Activated B cell treated with CpG ODN at 0.5 μM for 24 hours (primary cell): ENCODE results near the gene IFFO2. TPM values are rescaled to one million over a fixed set of nuclear protein-coding genes. Genes with fewer than 3 reads are reported as not detected.

ENCODE experiments used
- ATAC-seq: fragments of 200-7000 bp; cut with Tn5 transposase; one replicate; pipeline ENCODE4 v1.10.0; 2021; ENCODE audit warnings: low read depth, mild to moderate bottlenecking, moderate library complexity
- CTCF ChIA-PET: fragments of 350-600 bp; sonication (Branson Sonifier 250); formaldehyde crosslinking; loops from one replicate; lab custom pipeline; 2021; ENCODE audit warnings: antibody characterized with exemption; lab: Charles Lee
- POLR2A ChIA-PET: fragments of 350-600 bp; sonication (Branson Sonifier 250); formaldehyde crosslinking; loops from one replicate; lab custom pipeline; 2021; ENCODE audit warnings: antibody characterized with exemption; lab: Charles Lee
- DNase-seq: peaks from one replicate; pipeline ENCODE4 v3.0.0; 2022
- H3K27ac Mint-ChIP-seq: one replicate; pipeline ENCODE4 v1.8.0; 2020; ENCODE audit warnings: mixed read lengths
- H3K27me3 Mint-ChIP-seq: one replicate; pipeline ENCODE4 v1.8.0; 2021; ENCODE audit warnings: mixed read lengths
- H3K36me3 Mint-ChIP-seq: one replicate; pipeline ENCODE4 v1.8.0; 2021; ENCODE audit warnings: low read depth, mixed read lengths
- H3K4me1 Mint-ChIP-seq: one replicate; pipeline ENCODE4 v1.8.0; 2021; ENCODE audit warnings: mixed read lengths
- H3K4me3 Mint-ChIP-seq: one replicate; pipeline ENCODE4 v1.8.0; 2020; ENCODE audit warnings: mild to moderate bottlenecking, mixed read lengths
- H3K9me3 Mint-ChIP-seq: one replicate; pipeline ENCODE4 v1.8.0; 2020; ENCODE audit warnings: mixed read lengths
- intact Hi-C: fragments of 100-400 bp; cut with micrococcal nuclease; formaldehyde crosslinking; loops from one replicate; pipeline ENCODE4 v1.15.1; 2024
- total RNA-seq: library from RNA; stranded (reverse); gene quantifications from 2 replicates; pipeline ENCODE4 v1.2.3, GENCODE V29; 2022
- TF ChIP-seq, protein P1 (sequence below): fragments of 200-600 bp; IDR thresholded peaks from one replicate; pipeline ENCODE4 v1.8.0; 2022; ENCODE audit warnings: antibody characterized with exemption, mild to moderate bottlenecking

The IFFO2 gene
- total RNA-seq, 1 donor from 2014 or later, result 13.0 TPM

DNA sequence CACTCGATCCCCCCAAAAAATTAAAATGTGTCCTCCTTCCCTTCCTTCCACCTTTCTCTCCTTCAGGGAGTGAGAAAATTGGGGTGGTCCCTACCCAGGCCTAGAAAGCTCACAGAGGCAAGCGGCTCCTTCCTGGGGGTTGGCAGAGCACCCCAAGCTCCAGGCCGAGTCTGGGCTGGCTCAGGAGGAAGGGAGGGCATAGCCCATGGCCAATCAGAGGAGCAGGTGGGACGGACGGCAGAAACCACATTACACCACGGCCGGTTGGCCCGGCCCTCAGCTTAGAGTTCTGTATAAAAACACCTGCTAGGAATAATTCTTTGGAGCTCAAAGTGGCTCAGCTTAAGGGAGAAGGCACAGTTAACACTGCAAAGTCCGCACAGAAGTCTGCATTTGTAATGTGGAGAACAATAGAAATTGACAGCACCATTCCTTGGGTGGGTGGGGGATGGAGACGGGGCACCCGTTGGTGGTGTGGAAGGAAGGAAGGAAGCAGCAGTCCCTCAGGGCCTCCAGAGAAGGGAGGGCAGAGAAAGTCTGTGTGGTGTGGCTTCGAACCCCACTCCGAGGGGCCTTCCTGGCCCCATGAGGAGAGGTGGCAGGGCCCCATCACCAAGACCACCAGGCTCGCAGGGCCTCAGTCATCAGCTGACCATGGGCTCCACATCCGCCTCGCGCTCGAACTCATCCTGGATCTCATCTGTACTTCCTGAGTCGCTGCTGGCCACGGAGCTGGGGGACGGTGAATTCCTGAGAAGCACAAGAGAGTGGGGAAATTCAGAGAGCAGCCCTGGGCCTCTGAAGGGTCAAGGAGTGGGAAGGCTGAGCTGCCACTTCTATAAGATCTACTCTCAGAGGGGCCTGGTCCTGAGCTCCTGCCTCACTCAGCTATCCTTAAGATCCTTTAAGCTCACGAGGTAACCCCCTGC lies 48.3 kb downstream of the IFFO2 start:
- Mint-ChIP-seq H3K36me3 (peaks cover 45% of the 10 kb centered on the region), H3K4me1 (peaks cover 35% of the 10 kb centered on the region), H3K9me3 (no peaks in the 10 kb centered on the region), H3K27me3 (no peaks in the 10 kb centered on the region), H3K27ac (peak overlapping the region; percentile 83), H3K4me3 (peak overlapping the region; percentile 70)
- TF ChIP-seq, protein P1, sequence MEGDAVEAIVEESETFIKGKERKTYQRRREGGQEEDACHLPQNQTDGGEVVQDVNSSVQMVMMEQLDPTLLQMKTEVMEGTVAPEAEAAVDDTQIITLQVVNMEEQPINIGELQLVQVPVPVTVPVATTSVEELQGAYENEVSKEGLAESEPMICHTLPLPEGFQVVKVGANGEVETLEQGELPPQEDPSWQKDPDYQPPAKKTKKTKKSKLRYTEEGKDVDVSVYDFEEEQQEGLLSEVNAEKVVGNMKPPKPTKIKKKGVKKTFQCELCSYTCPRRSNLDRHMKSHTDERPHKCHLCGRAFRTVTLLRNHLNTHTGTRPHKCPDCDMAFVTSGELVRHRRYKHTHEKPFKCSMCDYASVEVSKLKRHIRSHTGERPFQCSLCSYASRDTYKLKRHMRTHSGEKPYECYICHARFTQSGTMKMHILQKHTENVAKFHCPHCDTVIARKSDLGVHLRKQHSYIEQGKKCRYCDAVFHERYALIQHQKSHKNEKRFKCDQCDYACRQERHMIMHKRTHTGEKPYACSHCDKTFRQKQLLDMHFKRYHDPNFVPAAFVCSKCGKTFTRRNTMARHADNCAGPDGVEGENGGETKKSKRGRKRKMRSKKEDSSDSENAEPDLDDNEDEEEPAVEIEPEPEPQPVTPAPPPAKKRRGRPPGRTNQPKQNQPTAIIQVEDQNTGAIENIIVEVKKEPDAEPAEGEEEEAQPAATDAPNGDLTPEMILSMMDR, result no peak
- intact Hi-C loops, result loop anchor here (1.0 to 10.0 kb wide), 8 partner anchors 18 to 407 kb away; partner anchors contain the start of genes AKR7A2, IFFO2 and SLC66A1
- ChIA-PET CTCF (interaction anchor here (0.5 to 11.7 kb wide), 19 partner anchors 13 to 266 kb away, joined by 3 to 216 read pairs (median 5); partner anchors contain the start of gene IFFO2), POLR2A (interaction anchor here (1.0 to 2.9 kb wide), 5 partner anchors 20 to 64 kb away, joined by 3 to 11 read pairs (median 9); partner anchors contain the start of gene IFFO2)
- DNase-seq (no peak), ATAC-seq (peak; percentile 69)

DNA sequence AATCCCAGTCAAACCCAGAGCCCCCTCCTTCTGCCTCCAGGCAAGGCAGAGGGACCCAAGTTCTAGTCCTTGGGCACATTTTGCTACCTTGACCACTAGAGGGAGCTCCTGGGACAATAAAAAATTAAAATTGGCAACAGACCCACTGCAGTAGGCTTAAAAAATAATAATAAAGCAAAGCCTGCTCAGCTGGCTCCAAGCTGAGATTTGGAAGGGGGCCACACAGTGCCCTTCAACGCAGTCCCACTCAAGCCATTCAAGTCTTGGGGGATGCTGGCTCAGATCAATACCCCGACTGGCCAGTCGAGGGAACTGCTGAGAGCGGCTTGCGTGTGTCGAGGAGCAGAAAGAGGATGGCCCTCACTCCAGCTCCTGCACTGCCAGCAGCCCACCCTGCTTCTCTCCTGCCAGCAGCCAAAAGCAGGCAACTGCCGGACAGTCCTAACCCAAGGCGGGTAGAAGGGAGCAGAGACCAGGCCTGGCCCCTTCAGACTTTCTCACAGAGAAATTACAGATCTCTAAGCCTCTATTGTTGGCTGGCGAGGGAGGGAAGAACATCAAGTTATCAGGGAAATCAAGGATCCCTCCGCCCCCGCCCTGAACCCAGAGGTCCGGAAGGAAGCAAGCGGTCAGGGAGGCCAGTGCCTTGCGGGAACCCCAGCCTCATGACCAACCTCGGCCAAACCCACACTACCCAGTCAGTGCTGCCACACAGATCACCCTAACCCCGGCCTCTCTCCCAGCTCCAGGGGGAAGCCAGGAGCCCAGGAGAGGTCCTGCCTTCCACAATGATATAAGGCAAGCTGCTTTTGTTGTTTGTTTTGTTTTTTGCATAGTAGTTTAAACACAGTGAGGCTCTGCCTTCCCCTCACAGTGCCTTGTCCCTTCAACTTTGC lies 49.2 kb downstream of the IFFO2 start:
- Mint-ChIP-seq H3K27ac (peak overlapping the region; percentile 83), H3K36me3 (peaks cover 41% of the 10 kb centered on the region), H3K9me3 (no peaks in the 10 kb centered on the region)

DNA sequence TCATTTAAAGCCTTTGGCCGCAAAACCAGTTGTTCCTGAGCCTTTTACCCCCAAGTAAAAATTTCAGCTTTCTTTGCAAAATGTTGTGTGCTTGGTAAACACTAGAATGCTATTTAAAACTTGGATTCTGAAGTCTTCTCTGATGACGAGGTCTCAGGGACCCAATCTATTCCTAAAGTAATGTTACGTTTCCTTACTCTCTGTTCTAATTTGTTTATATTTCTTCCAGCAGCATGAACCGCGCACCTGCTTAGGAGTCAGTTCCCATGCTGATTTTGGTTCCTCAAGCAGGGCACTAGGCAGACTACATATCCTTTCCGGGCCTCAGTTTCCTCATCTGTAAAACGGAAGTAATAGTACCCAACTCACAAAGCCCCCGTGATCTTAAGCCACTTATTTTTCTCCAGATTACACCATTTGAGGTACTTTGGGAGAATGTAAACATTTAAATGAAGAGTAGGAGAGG lies 53.2 kb downstream of the IFFO2 start:
- Mint-ChIP-seq H3K27me3 (no peaks in the 10 kb centered on the region), H3K4me3 (peak overlapping the region; percentile 95), H3K9me3 (no peaks in the 10 kb centered on the region), H3K27ac (peak overlapping the region; percentile 99), H3K4me1 (peaks cover 32% of the 10 kb centered on the region), H3K36me3 (peaks cover 11% of the 10 kb centered on the region)
- ATAC-seq (no peak), DNase-seq (no peak)
- ChIA-PET POLR2A (interaction anchor here (0.6 to 2.0 kb wide), 10 partner anchors 10 to 479 kb away, joined by 3 to 16 read pairs (median 6); partner anchors contain the start of gene IFFO2), CTCF (interaction anchor here (1.1 to 9.2 kb wide), 6 partner anchors 9 to 65 kb away, joined by 3 to 216 read pairs (median 10); partner anchors contain the start of gene IFFO2)
- intact Hi-C loops, result loop anchor here (10.0 kb wide), 1 partner anchor 411 kb away; the partner anchor contains the start of genes AKR7A2 and SLC66A1
- TF ChIP-seq, protein P1, result no peak

More for the DNA sequence above, 49.2 kb downstream of the IFFO2 start:
- H3K4me1 Mint-ChIP-seq, result peaks cover 37% of the 10 kb centered on the region
- no peak for ATAC-seq
- no peaks in the 10 kb centered on the region for H3K27me3 Mint-ChIP-seq
- TF ChIP-seq, protein P1, result peak; percentile 77
- peak; percentile 45 for DNase-seq
- ChIA-PET POLR2A (interaction anchor here (0.9 to 2.9 kb wide), 7 partner anchors 21 to 68 kb away, joined by 3 to 11 read pairs (median 4); partner anchors contain the start of gene IFFO2), CTCF (interaction anchor here (0.6 to 11.7 kb wide), 25 partner anchors 9 to 209 kb away, joined by 3 to 216 read pairs (median 5); partner anchors contain the start of gene IFFO2)
- H3K4me3 Mint-ChIP-seq, result peak overlapping the region; percentile 70
- intact Hi-C loops, result loop anchor here (1.0 to 10.0 kb wide), 7 partner anchors 23 to 408 kb away; partner anchors contain the start of genes AKR7A2, IFFO2 and SLC66A1

DNA sequence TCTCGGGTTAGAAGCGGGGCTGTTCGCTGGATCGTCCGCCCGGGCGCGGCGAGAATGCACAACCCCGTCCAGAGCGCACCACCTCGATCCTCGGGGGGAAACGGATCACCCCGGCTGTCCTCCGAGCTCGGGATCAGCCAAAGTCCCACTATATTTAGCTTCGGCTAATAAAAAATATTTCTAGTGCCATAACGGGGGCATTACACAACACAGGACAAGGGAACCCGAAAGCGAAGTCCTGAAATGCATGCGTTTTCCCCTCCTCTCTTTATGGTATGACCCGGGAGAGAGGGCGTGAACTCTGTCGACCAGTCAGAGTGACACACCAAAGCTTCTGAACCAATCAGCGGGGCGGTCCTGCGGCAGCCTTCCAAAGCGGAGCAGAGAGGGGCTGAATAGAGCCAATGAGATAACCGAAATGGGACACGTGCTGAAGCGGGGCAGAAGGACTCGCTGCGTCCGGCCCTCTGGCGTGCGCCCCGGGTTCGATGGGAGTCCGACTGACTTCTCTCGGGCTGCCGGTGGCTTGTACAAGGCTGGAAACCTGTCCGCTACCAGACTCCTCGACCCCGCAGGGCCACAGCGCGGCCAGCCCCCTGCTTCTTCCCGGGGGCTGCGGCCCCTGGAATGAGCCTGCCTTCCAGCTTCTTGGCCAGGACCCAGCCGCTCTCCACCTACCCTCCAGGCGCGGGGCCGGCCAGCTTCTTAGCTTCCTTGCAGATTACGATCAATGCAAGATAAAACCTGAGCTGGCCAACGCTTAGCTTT lies 53.8 kb downstream of the IFFO2 start, which contains the start of gene ALDH4A1:
Gene ALDH4A1, minus strand, starts transcription at position 33 of the 768 bp plus-strand sequence. Its CDS starts 32 bp downstream, at position 1.
- intact Hi-C loops, result loop anchor here (1.0 to 10.0 kb wide), 7 partner anchors 18 to 412 kb away; partner anchors contain the start of genes AKR7A2, EMC1, IFFO2 and MRTO4
- H3K9me3 Mint-ChIP-seq, result no peaks in the 10 kb centered on the region
- H3K36me3 Mint-ChIP-seq, result peaks cover 6% of the 10 kb centered on the region
- peak within 1 kb of the TSS; percentile 99 for H3K27ac Mint-ChIP-seq
- H3K4me1 Mint-ChIP-seq, result peaks cover 26% of the 10 kb centered on the region
- TF ChIP-seq, protein P1, result no peak
- DNase-seq, result peak; percentile 76
- CTCF ChIA-PET, result interaction anchor here (1.1 to 9.2 kb wide), 6 partner anchors 10 to 66 kb away, joined by 3 to 216 read pairs (median 10); partner anchors contain the start of gene IFFO2
- POLR2A ChIA-PET, result interaction anchor here (0.6 to 2.0 kb wide), 10 partner anchors 9 to 480 kb away, joined by 3 to 16 read pairs (median 6); partner anchors contain the start of gene IFFO2
- peak within 1 kb of the TSS; percentile 95 for H3K4me3 Mint-ChIP-seq
- ATAC-seq, result peak; percentile 96
- H3K27me3 Mint-ChIP-seq, result no peaks in the 10 kb centered on the region
